CD4-positive, alpha-beta T cell (primary cell): ENCODE data around the gene PPOX. TPM values are rescaled to one million over a fixed set of nuclear protein-coding genes. Genes with fewer than 3 reads are reported as not detected.

Source experiments
- ATAC-seq: fragments of 200-7000 bp; cut with Tn5 transposase; one replicate; pipeline ENCODE4 v1.10.0; 2022; ENCODE audit warnings: mild to moderate bottlenecking; ENCODE audit not compliant: poor library complexity
- CTCF ChIA-PET: fragments of 350-600 bp; sonication (Branson Sonifier 250); formaldehyde crosslinking; loops from one replicate; lab custom pipeline; 2021; ENCODE audit warnings: antibody characterized with exemption, inconsistent platforms; lab: Charles Lee
- POLR2A ChIA-PET: fragments of 350-600 bp; sonication (Branson Sonifier 250); formaldehyde crosslinking; loops from one replicate; lab custom pipeline; 2021; ENCODE audit warnings: antibody characterized with exemption, inconsistent platforms; lab: Charles Lee
- DNase-seq, 14 experiments: peaks; one replicate each; pipeline ENCODE4 v3.0.0-alpha.2; 2013 to 2020; ENCODE audit warnings: mixed read lengths in 2 of 14
- H3K27ac ChIP-seq, 2 donors: one replicate each; pipeline versions ENCODE4 v1.5.1 to v1.7.0; 2013; ENCODE audit warnings: low read length in 2 of 2, low read depth in 1 of 2, mild to moderate bottlenecking in 1 of 2
- H3K27me3 ChIP-seq, 2 experiments: 1 replicate in 1 of 2; 2 replicates in 1 of 2; pipeline versions ENCODE4 v1.6.1 to v1.7.0; 2013; ENCODE audit warnings: low read length in 2 of 2, control low read depth in 1 of 2, mild to moderate bottlenecking in 1 of 2, moderate library complexity in 1 of 2; ENCODE audit not compliant: insufficient read depth in 2 of 2, control insufficient read depth in 1 of 2
- H3K36me3 ChIP-seq: one replicate; pipeline ENCODE4 v1.6.1; 2013; ENCODE audit warnings: low read length, control low read depth; ENCODE audit not compliant: insufficient read depth
- H3K4me1 ChIP-seq: one replicate; pipeline ENCODE4 v1.6.1; 2013; ENCODE audit warnings: low read length, control low read depth; ENCODE audit not compliant: insufficient read depth
- H3K4me3 ChIP-seq: one replicate; pipeline ENCODE4 v1.5.1; 2013; ENCODE audit warnings: mild to moderate bottlenecking, low read length, moderate library complexity
- H3K9me3 ChIP-seq, 2 experiments: 1 replicate in 1 of 2; 2 replicates in 1 of 2; pipeline versions ENCODE4 v1.6.1 to v1.7.0; 2013; ENCODE audit warnings: low read length in 2 of 2, mild to moderate bottlenecking in 2 of 2, control low read depth in 1 of 2, moderate library complexity in 1 of 2; ENCODE audit not compliant: control insufficient read depth in 1 of 2, insufficient read depth in 1 of 2
- H3K27ac Mint-ChIP-seq: one replicate; pipeline ENCODE4 v1.8.0; 2020; ENCODE audit warnings: mixed read lengths
- H3K27me3 Mint-ChIP-seq: one replicate; pipeline ENCODE4 v1.8.0; 2021; ENCODE audit warnings: mixed read lengths
- H3K36me3 Mint-ChIP-seq: one replicate; pipeline ENCODE4 v1.8.0; 2021; ENCODE audit warnings: low read depth, mixed read lengths
- H3K4me1 Mint-ChIP-seq: one replicate; pipeline ENCODE4 v1.8.0; 2021; ENCODE audit warnings: low read depth, mixed read lengths
- H3K4me3 Mint-ChIP-seq: one replicate; pipeline ENCODE4 v1.8.0; 2020; ENCODE audit warnings: mild to moderate bottlenecking, mixed read lengths
- H3K9me3 Mint-ChIP-seq: one replicate; pipeline ENCODE4 v1.8.0; 2020; ENCODE audit warnings: mixed read lengths
- intact Hi-C, 2 experiments: fragments of 100-400 bp; cut with DNase I in 1 of 2; cut with micrococcal nuclease in 1 of 2; formaldehyde crosslinking; loops; one replicate each; pipeline versions ENCODE4 v1.15.1 to v1.9.0; 2023 to 2025; cut with DNase I, micrococcal nuclease
- total RNA-seq, 174 experiments: library from RNA in 2 of 174; stranded (reverse) in 2 of 174; gene quantifications; one replicate each; pipeline ENCODE4 v1.2.3 and lab custom pipeline; 2021 to 2026
- TF ChIP-seq, protein P1 (sequence below): fragments of 200-600 bp; IDR thresholded peaks from one replicate; pipeline ENCODE4 v1.8.0; 2022; ENCODE audit warnings: antibody characterized with exemption, mild to moderate bottlenecking

Gene PPOX
- total RNA-seq, 2 experiments from 2014 or later, result 28.6 to 31.5 TPM

- peaks cover 50% of the 10 kb centered on the region for H3K36me3 ChIP-seq
- H3K4me3 ChIP-seq, result peak overlapping the region; percentile 98
- peak overlapping the region; percentile 86 for H3K27ac Mint-ChIP-seq
- DNase-seq (no peak), ATAC-seq (no peak)
- H3K4me1 Mint-ChIP-seq, result peaks cover 78% of the 10 kb centered on the region
- no peaks in the 10 kb centered on the region for H3K27me3 ChIP-seq
- peaks cover 73% of the 10 kb centered on the region for H3K36me3 Mint-ChIP-seq
- no peaks in the 10 kb centered on the region for H3K9me3 ChIP-seq
- no peaks in the 10 kb centered on the region for H3K27me3 Mint-ChIP-seq
- ChIA-PET POLR2A (interaction anchor here (0.9 to 1.8 kb wide), 2 partner anchors 42 to 66 kb away, joined by 4 to 12 read pairs; partner anchors contain the start of genes NDUFS2 and TOMM40L), CTCF (no interaction called here)
- peaks cover 40% of the 10 kb centered on the region for H3K4me1 ChIP-seq
- peak overlapping the region; percentile 93 for H3K4me3 Mint-ChIP-seq
- intact Hi-C loops, result loop anchor here in 1 of 2 experiments (5.0 to 10.0 kb wide), 3 partner anchors 93 to 815 kb away; partner anchors contain the start of genes ARHGAP30, COPA and NCSTN
- peak overlapping the region; percentile 65 to 70 for H3K27ac ChIP-seq
- TF ChIP-seq, protein P1, sequence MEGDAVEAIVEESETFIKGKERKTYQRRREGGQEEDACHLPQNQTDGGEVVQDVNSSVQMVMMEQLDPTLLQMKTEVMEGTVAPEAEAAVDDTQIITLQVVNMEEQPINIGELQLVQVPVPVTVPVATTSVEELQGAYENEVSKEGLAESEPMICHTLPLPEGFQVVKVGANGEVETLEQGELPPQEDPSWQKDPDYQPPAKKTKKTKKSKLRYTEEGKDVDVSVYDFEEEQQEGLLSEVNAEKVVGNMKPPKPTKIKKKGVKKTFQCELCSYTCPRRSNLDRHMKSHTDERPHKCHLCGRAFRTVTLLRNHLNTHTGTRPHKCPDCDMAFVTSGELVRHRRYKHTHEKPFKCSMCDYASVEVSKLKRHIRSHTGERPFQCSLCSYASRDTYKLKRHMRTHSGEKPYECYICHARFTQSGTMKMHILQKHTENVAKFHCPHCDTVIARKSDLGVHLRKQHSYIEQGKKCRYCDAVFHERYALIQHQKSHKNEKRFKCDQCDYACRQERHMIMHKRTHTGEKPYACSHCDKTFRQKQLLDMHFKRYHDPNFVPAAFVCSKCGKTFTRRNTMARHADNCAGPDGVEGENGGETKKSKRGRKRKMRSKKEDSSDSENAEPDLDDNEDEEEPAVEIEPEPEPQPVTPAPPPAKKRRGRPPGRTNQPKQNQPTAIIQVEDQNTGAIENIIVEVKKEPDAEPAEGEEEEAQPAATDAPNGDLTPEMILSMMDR, result no peak
- no peaks in the 10 kb centered on the region for H3K9me3 Mint-ChIP-seq
Observed at GRCh38 chr1:161159913-161160243, 6.3 kb upstream of the PPOX start.

GRCh38 chr1:161160671-161161145, 5.5 kb upstream of the PPOX start:
- H3K27ac ChIP-seq, result no peak overlapping the region
- TF ChIP-seq, protein P1, result no peak
- H3K4me1 ChIP-seq, result peaks cover 45% of the 10 kb centered on the region
- H3K27me3 Mint-ChIP-seq, result no peaks in the 10 kb centered on the region
- H3K4me3 ChIP-seq, result no peak overlapping the region
- CTCF ChIA-PET, result no interaction called here
- peak in 1 of 14 experiments; percentile 35 for DNase-seq
- peak overlapping the region; percentile 93 for H3K4me3 Mint-ChIP-seq
- H3K36me3 ChIP-seq, result peaks cover 51% of the 10 kb centered on the region
- peak overlapping the region; percentile 98 for H3K27ac Mint-ChIP-seq
- H3K36me3 Mint-ChIP-seq, result peaks cover 68% of the 10 kb centered on the region
- no peaks in the 10 kb centered on the region for H3K27me3 ChIP-seq
- H3K4me1 Mint-ChIP-seq, result peaks cover 78% of the 10 kb centered on the region
- ATAC-seq, result no peak
- H3K9me3 Mint-ChIP-seq, result no peaks in the 10 kb centered on the region
- intact Hi-C loops, result no loop called here
- no peaks in the 10 kb centered on the region for H3K9me3 ChIP-seq
- POLR2A ChIA-PET, result no interaction called here

DNA sequence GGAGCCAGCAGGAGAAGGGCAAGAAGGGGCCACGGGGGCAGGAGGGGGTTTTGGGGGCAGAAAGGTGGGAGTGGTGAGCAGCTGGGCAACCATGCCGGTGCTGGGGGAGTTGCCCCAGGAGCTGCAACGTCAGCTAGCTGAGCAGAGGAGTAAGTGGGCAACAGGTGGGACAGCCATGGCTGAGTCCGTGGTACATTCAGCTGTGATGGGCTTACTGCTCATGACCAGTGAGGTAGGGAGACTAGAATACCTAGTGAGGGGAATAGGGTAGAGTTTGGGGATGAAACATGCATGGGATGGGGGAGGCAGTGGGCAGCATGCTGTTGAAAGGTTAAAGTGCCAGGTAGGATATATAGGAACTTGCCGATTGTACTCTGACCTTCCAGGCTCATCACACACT, 4.6 kb upstream of the PPOX start:
- DNase-seq, result peak in 1 of 14 experiments; percentile 12
- Histone ChIP-seq H3K4me1 (peaks cover 50% of the 10 kb centered on the region), H3K27me3 (no peaks in the 10 kb centered on the region), H3K4me3 (no peak overlapping the region), H3K9me3 (no peaks in the 10 kb centered on the region), H3K27ac (no peak overlapping the region), H3K36me3 (peaks cover 51% of the 10 kb centered on the region)
- CTCF ChIA-PET, result no interaction called here
- H3K36me3 Mint-ChIP-seq, result peaks cover 76% of the 10 kb centered on the region
- H3K9me3 Mint-ChIP-seq, result no peaks in the 10 kb centered on the region
- intact Hi-C loops, result loop anchor here in 1 of 2 experiments (2.0 kb wide), 1 partner anchor 15 kb away; the partner anchor contains the start of gene B4GALT3
- H3K27ac Mint-ChIP-seq, result peak overlapping the region; percentile 98
- no peaks in the 10 kb centered on the region for H3K27me3 Mint-ChIP-seq
- TF ChIP-seq, protein P1, result no peak
- H3K4me1 Mint-ChIP-seq, result peaks cover 83% of the 10 kb centered on the region
- H3K4me3 Mint-ChIP-seq, result peak overlapping the region; percentile 93
- POLR2A ChIA-PET, result interaction anchor here (0.9 to 1.3 kb wide), 4 partner anchors 15 to 41 kb away, joined by 3 to 5 read pairs (median 3); partner anchors contain the start of genes B4GALT3, DEDD and NDUFS2
- ATAC-seq, result no peak
